Activated CD4-positive, alpha-beta T cell treated with anti-CD3 and anti-CD28 coated beads, Interleukin-2, amount 50 U/mL, for 4 hours (primary cell): ENCODE measurements around the gene DYDC2.
"Not testable (repeated sequence)": the region's sequence is repeated elsewhere in the genome, so short reads cannot be mapped to it uniquely, and the experiment has no call there.

ENCODE experiments used
- DNase-seq, 2 experiments: peaks; one replicate each; pipeline ENCODE4 v3.0.0-alpha.2; 2020

DYDC2 gene

GRCh38 chr10:80414142-80414895 lies 57.7 kb downstream of the DYDC2 start:
- DNase-seq: no peak

DNA sequence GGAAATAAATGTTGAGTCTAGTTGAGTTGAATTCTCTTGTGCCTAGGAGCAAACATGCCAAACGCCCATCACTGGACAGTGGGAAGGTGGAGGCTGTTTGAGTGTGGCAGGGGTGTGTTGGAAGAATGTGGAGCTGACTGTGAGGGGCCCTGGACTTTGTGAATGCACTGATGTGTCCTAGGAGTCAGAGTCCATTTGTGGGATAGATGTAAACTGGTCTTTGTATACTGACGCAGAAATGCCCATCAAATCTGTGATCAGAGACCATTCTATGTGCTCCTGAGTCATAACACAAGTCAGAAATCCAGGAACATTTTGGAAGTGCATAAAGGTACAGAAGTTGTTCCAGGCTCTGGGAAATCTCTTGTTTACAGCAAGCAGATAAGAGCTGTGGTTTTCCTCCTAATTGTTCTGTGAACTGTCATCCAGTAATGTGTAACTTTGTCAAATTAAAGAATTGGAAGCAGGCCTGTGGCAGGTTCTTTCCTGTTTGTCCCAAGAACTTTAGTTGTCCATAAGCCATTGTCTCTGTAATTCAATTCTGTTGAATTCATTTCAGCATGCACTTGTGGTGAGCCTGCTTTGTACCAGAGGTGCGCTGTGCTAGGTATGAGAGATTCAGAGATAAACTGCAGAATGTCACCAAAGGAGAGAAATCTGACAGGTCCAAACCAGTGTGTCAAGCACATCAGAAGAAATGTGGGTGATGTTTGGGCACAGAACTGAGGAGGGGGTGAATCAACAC lies 59.3 kb downstream of the DYDC2 start:
- no peak for DNase-seq

GRCh38 chr10:80416479-80417098 lies 60.0 kb downstream of the DYDC2 start:
- DNase-seq: no peak

GRCh38 chr10:80417256-80417655 lies 60.7 kb downstream of the DYDC2 start:
- DNase-seq: not testable (repeated sequence)
